HG03457 (cell line): Measurements from ENCODE around the gene PXDC1.

Experiments
- ATAC-seq: cut with Tn5 transposase; IDR thresholded peaks from one replicate; pipeline ENCODE4 v1.9.1; 2021; ENCODE audit warnings: moderate number of reproducible peaks; ENCODE audit not compliant: unreplicated experiment

The PXDC1 gene

DNA sequence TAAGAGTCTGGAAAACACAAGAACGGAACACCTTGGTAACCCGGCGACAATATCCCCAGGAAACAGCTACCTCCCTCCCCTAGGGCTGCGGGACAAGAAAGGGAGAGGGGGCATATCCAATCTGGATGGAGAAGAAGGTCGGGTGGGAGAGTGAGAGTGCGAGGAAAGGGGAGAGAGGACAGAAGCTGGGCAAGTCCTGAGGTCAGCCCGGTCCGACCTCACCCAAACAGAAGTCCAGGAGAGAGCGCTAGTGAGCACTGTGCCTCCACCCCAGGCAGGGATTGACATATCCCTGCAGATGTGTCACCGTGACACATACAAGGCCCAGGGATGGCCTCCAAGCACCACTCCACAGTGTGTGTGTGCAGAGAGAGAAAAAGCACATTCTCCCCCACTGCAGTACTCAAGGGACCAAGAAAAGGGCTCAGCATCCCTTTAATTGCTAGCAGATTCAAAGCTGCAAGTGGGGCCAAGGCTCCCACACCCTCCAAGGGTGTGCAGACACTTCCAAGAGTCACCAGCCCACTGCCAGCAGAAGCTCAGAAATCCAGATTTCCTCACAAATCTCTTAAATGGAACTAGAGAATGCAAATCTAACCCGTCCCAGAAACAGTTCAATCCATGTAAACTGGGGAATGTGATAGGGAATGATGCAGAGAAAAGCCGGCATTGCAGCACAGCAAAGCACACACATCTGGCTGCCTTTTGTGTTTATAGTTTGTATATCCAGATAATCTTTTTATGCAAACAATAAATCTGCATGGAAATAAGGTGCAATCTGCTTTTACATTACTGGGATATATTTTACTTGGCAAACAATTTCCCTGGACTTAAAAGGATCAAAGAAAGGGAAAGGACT is 3.1 kb downstream of the PXDC1 start:
- ATAC-seq: no peak

DNA sequence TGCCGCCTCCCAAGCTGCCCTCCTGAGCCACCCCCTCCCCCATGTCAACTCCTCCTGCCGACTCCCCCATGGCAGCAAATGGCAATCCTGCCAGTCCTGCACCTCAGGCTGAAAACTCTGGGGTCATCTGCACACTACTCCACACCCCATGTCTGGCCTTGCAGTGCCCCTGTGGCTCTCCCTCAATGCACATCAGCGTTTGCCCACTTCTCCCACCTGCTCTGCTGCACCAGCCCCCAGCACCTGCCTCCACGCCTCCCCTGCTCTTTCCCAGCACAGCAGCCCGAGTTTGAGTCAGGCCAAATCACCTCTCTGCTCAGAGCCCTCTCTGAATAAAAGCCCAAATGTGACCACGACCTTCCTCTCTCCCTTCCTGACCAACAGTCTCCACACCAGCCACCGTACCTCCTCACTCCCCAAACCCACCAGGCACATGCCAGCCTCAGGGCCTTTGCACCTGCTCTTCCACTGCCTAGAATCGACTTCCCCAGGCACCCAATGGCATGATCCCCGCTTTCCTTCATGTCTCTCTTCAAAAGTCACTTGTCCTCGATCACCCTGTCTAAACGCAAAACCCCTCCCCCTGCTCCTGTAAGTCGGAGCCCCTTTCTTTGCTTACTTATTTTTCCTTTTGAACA is 4.3 kb downstream of the PXDC1 start:
- ATAC-seq: no peak

DNA sequence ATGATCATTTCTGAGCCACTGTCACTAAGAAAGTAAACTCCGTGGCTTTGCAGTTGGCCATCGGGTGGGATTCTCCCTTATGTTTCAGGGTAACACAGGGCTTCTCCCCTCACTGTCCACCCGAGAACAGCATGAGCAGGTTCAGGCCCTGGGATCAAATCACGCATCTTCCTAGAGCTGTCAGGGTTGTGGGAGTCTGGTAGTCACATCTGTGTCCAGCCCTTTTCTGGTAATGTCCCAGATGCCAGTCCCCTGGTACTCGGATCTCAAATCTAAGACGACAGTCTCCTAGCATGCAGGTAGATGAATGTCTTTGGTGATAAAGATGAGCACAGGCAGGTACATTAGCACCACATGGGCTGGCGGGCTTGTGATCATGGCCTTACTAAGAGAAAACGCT is 4.8 kb downstream of the PXDC1 start:
- no peak for ATAC-seq

DNA sequence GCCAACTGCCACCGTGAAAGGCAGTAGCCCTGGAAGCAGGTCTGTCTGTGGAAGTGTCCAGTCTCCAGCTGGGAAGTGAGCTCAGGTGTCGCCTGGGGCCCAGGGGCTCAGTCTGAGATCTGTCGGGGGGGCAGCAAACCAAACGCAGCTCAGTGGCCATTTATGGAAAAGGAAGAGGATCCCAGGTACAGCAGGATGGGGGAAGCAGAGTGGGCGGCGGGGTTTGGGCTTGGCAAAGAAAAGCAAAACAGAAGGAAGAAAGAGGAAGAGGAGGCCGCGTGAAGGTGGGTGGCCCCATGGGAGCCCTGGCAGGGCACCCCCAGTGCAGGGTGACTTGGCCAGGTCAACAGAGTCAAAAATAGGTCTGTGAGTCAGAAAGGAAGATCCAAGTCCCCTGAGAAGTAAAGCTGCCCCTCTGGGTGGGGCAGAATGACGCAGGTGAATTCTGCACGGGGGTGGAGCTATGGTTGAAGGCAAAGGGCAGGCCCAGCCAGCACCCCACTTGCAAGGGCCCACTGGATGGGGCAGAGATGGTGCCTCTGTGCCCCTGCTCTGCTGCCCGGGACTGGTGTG is 5.3 kb downstream of the PXDC1 start:
- ATAC-seq: peak; percentile 46

DNA sequence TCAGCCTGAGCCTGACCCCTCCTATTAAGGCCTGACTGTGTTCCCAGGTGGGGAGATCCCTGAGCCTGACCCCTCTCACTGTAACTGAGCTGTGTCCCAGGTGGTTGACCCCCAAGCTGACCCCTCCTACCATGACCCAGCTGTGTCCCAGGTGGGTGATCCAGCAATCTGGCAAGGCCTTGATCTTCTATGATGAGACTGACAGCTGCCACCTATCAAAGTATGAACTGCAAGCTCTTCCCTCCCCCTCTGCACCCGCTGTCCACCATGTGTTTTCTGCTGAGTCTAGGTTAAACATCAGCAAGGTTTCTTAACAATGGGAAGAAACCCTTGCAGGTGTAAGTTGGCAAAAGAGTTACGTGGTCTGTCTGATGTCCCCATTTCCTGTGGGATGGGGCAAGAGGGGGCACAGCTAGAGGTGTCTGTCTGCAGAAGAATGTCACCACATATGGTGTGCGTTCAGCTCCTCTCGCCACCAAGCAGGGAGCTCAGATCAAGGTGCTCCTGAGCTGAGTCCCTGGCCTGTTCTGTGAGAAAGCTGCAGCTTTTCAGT is 5.9 kb downstream of the PXDC1 start:
- ATAC-seq: no peak

DNA sequence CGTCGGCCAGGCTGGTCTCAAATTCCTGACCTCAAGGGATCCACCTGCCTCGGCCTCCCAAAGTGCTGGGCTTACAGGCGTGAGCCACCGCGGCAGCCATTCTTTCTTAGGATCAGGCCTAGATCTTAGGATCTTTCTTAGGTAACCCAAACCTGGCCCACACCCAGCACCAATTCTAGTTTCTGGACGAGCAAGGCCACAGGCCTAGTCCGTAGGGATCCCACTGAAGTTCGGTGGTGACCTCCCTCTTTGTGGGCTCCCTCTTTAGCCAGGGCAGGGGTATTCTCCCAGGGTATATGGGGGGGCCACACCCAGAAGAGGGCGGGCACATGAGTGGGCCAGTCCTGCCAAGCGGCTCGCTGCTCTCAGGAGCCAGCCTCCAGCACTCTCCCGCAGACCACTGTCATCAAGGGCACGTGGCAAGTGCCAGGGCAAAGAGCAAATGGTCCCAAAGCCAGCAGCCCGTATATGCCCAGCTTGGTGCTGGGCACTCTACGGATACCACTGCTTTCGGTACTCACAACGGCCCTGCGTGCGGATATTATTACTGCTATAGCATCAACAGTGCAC is 6.5 kb downstream of the PXDC1 start:
- no peak for ATAC-seq

DNA sequence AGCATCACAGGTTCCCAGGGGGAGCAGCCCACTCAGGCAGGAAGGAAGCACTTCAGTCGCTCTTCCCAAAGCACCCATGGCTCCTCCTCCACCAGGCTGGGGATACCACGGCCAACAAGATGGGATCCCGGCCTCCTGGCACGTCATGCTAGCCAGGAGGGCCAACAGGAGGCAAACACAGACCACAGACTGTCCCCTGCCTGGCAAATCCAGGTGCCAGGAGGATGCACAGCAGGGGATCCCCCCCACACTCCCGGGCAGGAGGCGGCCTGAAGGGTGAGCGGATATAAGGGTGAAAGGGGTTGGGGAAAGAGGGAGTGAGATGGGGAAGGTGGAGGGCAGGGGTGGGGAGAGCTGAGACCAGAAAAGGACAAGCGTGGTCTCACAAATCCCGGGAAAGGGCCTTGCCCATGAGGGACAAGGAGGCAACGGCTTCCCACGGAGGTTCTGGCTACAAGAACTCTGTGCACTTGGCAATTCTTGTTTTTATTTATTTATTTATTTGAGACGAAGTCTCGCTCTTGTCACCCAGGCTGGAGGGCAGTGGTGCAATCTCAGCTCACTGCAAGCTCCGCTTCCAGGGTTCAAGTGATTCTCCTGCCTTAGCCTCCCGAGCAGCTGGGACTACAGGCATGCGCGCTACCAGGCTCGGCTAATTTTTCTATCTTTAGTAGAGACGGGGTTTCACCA is 7.2 kb downstream of the PXDC1 start:
- ATAC-seq: no peak

DNA sequence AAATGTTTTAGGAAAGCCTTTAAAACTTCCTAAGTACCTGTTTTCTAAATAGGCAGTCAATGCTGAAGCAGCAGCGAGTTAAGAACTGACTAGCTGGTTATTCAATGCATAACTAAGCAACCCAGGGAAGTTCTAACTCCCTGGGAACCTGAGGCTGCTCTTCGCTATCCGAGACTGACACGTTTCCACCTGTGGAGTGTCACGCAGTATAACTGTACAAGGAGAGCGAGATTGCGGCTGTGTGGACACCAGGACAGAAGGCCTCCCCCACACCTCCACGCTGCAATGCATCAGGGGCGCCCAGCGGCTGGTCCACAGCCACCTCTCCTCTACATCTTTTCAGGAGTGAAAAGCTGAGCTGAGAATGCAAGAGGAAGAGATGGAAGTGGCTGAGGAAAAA is 8.0 kb downstream of the PXDC1 start:
- no peak for ATAC-seq

DNA sequence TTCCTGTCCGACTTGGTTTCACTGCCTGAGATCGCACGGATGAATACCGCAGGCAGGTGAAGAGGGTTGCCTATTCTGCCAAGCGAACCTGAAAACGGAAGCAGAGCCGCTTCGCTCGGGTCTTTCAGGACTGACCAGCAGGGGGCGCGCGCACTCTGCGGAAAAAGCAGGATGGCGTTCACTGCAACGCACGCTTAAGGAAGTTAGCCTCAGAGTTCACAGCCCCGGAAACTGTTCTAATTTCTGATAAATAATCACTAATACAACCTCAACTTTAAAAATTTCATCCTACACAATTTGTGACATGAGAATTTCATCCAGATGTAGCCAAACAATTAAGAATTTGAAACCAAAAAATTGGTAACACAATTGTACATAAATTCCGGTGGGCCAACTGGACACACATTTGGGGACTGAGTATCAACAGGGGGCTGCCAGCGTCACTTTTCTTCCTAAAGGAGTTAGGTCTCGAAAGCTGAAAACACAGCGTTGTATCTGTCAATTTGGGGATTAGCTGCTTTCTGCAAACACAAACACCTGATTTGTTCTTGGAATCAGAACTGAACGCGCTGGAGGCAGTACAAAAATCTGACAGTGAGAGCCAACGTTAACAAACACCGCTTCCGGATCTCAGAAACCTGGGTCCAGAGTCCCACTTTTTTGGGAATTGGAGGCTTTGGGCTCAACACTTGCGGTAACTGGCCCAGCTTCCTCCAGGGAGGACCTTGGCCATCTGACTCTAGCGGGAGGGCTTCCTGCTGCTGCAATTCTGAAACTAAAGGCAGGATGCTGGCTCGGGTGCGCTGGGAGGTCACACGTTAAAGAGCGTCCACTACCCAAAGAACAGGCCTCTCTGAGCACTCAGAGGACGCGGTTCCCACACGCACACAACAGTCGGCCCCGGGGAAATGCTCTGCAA is 8.8 kb downstream of the PXDC1 start:
- no peak for ATAC-seq

DNA sequence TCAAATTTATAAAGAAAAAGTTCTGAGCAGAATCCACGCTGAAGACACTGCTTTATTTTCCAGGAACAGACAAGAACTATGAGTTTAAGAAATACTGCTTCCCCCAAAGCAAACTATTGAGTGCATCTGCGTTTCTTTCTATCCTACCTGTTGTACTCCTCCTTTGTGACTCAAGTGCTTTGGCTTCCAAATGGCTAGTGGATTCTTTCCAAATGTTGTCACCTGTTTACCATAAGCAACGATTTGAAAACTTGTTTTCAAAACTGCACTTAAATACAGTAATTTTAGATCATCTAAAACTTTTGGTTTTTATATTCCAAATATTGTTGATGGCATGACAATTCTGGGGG is 9.5 kb downstream of the PXDC1 start:
- no peak for ATAC-seq

DNA sequence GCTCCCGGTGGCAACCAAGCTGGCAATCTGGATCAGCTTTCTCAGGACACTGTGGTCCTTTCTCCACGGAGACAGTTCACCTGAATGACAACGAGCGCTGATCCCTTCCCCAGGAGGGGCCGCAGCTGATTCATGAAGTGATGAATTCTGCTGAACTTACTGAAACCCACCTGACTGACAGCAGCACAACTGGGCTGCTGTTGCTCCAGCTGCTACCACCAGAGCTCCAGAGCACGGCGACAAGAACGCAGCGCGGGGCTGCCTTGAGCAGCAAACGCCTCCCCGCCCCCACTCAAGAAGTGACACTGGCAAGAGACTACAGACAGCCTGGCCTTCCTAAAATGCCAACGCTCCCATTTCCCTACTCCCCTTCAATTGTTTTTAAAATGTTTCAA is 10.0 kb downstream of the PXDC1 start:
- no peak for ATAC-seq

DNA sequence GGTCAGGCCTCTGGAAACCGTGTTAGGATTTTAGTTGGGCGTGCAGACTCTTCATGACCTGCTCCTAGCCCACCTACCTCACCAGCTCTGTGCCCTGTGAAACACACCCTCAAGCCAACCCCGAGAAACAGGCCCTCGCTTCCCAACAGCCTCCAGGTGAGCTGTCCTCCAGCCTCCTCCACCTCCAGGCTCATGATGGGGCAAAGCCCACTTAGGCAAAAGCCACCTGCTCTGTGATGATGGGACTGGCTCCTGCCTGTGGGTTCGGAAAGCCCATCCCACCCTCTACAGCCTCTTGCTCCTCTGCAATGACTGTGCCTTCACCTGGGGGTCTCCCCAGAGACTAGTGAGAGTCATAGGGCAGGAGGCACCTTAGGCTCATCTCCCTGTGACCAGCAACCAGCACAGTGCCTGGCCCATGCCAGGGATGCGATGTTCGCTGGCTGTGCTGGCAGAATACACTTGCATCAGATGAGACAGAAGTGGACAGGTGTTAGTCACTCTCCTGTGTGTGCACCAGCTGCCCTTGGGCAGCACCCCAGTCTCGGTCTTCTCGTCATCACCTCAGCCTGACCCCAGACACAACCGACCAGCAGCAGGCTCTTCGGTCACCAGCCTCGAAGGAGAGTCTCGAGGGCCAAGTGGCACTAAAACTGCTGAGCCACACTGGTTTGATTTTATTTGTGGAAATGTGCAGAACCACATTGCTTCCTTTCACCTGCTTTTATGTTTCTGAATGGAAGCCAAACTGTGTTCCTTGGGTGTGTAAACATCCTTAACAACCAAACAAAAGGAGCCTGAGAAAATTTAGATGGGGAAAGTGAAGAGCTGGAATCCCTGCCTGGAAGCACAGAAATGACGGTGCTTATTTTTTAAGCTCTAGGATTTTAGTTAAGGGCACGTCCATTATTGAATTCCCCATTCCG is 10.7 kb downstream of the PXDC1 start:
- ATAC-seq: no peak

DNA sequence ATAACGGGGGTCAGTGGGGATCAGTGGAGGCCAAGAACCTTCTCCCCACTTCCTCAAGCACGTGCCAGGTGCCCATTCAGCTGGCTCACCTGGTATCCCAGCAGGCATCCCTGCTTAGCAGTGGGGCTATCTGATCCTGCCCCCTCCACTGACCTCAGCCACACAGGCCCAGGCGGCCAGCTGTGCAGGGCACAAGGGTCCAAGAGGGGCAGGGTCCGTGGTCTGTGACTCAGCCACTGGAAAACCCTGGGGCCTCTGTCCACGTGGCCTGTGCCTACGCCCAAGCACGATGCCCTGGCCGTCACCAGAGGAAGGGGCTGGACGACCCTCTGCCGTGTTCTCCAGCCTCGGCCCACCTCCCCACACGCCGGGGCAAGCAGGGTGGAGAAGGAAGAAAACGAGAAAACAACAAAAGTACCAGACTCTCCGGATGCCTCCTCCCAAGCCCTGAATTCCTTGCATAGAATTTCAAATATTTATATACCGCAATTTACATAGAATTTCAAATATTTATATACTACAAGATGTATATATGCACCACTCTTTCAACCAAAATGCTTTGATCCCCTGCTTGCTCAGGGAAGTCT is 12.1 kb downstream of the PXDC1 start:
- ATAC-seq: no peak

DNA sequence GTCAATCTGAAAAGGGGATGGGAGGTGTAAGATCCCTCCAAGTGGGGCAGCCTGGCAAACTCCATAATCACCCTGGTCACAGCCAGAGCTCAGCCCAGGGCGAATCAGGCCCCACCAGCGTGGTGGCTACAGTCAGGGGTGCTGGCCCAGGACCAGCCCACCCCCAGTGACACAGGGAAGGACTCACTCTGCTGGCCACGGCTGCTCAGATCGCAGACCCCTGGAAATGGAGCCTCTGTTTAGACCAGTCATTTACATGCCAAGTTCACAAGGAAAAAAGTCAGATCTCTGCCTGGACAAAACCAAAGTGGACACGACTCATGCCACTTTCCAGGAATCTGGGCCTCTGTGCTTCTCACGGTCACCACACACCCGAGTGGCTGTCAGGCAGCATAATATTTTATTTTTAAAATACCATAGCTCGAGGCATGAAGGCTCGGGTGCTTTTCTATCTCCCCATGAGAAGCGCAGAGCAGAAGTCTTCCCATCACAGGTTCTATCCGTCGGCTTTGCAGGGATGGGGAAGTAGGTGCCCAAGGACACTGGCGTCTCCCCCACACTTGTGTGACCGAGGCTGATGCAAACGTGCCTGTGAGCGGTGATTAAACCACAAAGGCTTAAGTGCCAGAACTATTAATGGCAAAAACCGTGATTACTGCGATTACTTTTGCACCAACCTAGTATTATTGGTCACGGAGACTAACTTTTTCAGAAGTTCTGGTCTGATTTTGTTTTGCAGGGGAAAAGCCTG is 13.0 kb downstream of the PXDC1 start:
- ATAC-seq: no peak

DNA sequence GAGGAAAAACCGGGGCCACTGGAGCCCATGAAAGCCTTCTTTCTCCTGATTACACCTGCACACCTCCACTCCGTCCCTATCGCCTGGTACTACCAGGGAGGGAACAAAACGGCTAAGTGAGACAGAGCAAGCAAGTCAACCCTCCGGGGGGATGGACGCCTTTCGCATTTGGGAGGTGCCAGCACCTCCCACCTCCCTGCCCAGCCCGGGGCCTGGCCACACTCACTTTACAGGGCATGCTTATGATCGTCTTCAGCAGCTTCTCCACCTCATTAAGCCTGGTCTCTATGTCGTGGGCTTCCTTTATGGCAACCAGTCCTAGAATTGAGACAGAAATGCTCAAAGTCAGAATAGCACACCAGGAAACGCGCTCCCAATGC is 13.7 kb downstream of the PXDC1 start:
- no peak for ATAC-seq

DNA sequence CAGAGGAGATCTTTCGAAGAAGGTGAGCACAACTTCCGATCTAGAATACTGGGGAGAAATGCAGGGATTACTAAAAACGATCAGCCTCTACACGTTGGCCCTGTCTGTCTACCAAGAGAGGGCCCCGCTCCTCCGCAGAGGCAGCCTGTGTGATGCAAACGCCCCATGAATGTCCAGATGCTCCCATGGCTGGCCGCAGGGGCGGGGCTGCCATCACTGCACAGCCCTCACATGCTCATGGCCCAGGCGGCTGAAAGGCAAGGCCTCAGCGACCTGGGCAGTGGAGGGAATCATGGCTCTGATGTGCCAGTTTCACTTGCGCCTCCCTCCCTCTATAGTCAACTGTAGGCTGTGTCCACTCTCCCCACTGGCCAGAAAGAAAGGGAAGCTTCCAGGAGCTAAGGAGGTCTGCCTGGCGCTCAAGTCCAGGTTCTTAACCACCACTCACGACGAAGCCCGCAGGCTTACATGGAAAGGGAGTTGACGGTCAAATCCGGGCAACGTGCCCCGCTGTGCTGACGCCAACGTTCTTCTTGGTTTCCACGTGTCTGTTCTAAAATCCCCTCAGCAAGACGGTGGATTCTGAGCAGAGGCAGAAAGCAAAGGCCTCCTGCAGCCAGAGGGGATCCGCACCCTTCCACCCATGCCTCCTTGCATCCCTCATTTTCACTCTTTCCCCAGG is 14.2 kb downstream of the PXDC1 start:
- ATAC-seq: no peak

DNA sequence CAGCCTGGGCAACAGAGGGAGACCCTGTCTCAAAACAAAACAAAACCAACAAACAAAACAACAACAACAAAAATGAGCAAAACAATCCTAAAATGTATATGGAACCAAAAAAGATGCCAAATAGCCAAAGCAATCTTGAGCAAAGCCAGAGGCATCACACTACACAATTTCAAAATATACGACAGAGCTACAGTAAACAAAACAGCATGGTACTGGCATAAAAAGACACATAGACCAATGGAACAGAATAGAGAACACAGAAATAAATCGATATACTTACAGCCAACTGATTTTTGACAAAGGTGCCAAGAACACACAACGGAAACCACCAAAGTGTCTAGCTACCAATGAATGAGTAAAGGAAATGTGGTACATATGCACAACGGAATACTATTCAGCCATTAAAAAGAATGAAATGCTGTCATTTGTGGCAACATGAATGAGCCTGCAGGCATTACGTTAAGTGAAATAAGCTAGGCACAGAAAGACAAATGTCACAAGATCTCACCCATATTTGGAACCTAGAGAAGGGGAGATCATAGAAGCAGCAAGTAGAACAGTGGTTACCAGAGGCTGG is 16.4 kb downstream of the PXDC1 start:
- no peak for ATAC-seq
